ENCODE data around the gene CDH13. TPM values are rescaled to one million over a fixed set of nuclear protein-coding genes. Genes with fewer than 3 reads are reported as not detected.

The CDH13 gene
- total and polyA plus RNA-seq, 9 of the 15 experiments (the other 6 are each of a cell fraction or from before 2014, with no cell fraction given): 0.03 TPM; not detected in 8

DNA sequence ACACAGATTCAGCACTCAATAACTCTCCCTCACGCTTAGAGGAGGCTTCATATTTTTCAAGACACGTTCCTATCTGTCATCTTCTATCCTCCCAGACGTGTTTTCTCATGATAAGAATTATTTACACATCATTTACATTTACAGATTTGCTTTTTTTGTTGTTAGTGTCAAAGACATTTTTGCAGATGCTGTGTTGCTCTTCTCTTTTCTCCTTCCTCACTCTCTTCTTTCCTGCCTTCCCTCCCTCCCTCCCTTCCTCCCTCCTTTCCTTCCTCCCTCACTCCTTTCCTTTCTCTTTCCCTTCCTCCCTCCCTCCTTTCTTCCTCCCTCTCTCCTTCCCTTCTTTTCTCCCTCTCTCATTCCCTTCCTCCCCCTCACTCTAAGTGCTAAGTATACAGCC lies 643.9 kb downstream of the CDH13 start:
- no peaks in the 10 kb centered on the region for H3K36me3 ChIP-seq (ENCODE audit: control insufficient read depth, insufficient read depth, low read length)
- DNase-seq (ENCODE audit: extremely low read depth in 1 of 4, low spot score in 3 of 4) (no peak), FAIRE-seq (no peak), ATAC-seq (no peak)
- 2% methylated on average over 3 of the region's 3 CpGs for WGBS (ENCODE audit: insufficient coverage, low coverage, missing lambda C conversion rate)
- H4K20me1 ChIP-seq (replicated peaks; ENCODE audit: control insufficient read depth, insufficient read depth, low read length): no peaks in the 10 kb centered on the region
- ChIA-PET POLR2A (interaction anchor here (0.5 kb wide), 1 partner anchor 193 kb away, joined by 4 read pairs; no protein-coding TSS in a partner anchor), CTCF (ENCODE audit: low intra/inter-chr PET ratio) (no interaction called here)
- H3K9me1 ChIP-seq (ENCODE audit: control insufficient read depth, insufficient read depth, low read length): no peaks in the 10 kb centered on the region
- no peak overlapping the region for H3K4me2 ChIP-seq (ENCODE audit: insufficient read depth, low read length)
- no peaks in the 10 kb centered on the region for H3K27me3 ChIP-seq (ENCODE audit: control insufficient read depth in 2 of 2, insufficient read depth in 2 of 2, low read length in 2 of 2)
- no peak overlapping the region for H3K4me3 ChIP-seq
- no peak overlapping the region for H2AFZ ChIP-seq (ENCODE audit: low read depth, low read length)
- intact Hi-C loops (cut with micrococcal nuclease) (no loop called here), in situ Hi-C loops (cut with MboI) (no loop called here)
- H3K27ac ChIP-seq (ENCODE audit: extremely low read depth, low read depth, low read length): no peak overlapping the region
- BruUV-seq (replicated peaks): no TSS peak
- no peaks in the 10 kb centered on the region for H3K4me1 ChIP-seq (replicated peaks in 1 of 2; ENCODE audit: control insufficient read depth in 2 of 2, insufficient read depth in 2 of 2, low read length in 2 of 2)
- no peaks in the 10 kb centered on the region for H3K9me3 ChIP-seq (replicated peaks; ENCODE audit: control insufficient read depth, insufficient read depth, low read depth, low read length)
- no peaks in the 10 kb centered on the region for H3K79me2 ChIP-seq (ENCODE audit: control insufficient read depth, insufficient read depth, low read length)
- no peak overlapping the region for H3K9ac ChIP-seq (ENCODE audit: insufficient read depth in 1 of 2, low read depth in 2 of 2, low read length in 2 of 2)
- no peak for TF ChIP-seq NEUROD1 (IDR thresholded peaks at IDR 0.05; ENCODE audit: borderline replicate concordance, low read depth, low read length, partially characterized antibody)
- TF ChIP-seq, protein P1, sequence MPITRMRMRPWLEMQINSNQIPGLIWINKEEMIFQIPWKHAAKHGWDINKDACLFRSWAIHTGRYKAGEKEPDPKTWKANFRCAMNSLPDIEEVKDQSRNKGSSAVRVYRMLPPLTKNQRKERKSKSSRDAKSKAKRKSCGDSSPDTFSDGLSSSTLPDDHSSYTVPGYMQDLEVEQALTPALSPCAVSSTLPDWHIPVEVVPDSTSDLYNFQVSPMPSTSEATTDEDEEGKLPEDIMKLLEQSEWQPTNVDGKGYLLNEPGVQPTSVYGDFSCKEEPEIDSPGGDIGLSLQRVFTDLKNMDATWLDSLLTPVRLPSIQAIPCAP (CRISPR knock-in tag; IDR thresholded peaks at IDR 0.05; ENCODE audit: borderline replicate concordance): no peak
- TF ChIP-seq, protein P2, sequence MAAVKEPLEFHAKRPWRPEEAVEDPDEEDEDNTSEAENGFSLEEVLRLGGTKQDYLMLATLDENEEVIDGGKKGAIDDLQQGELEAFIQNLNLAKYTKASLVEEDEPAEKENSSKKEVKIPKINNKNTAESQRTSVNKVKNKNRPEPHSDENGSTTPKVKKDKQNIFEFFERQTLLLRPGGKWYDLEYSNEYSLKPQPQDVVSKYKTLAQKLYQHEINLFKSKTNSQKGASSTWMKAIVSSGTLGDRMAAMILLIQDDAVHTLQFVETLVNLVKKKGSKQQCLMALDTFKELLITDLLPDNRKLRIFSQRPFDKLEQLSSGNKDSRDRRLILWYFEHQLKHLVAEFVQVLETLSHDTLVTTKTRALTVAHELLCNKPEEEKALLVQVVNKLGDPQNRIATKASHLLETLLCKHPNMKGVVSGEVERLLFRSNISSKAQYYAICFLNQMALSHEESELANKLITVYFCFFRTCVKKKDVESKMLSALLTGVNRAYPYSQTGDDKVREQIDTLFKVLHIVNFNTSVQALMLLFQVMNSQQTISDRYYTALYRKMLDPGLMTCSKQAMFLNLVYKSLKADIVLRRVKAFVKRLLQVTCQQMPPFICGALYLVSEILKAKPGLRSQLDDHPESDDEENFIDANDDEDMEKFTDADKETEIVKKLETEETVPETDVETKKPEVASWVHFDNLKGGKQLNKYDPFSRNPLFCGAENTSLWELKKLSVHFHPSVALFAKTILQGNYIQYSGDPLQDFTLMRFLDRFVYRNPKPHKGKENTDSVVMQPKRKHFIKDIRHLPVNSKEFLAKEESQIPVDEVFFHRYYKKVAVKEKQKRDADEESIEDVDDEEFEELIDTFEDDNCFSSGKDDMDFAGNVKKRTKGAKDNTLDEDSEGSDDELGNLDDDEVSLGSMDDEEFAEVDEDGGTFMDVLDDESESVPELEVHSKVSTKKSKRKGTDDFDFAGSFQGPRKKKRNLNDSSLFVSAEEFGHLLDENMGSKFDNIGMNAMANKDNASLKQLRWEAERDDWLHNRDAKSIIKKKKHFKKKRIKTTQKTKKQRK (IDR thresholded peaks at IDR 0.05; ENCODE audit: borderline replicate concordance, low read depth, low read length): no peak
- no peak for TF ChIP-seq YY1 (IDR thresholded peaks at IDR 0.05; ENCODE audit: borderline replicate concordance in 1 of 3, control insufficient read depth in 1 of 3, extremely low read depth in 1 of 3, insufficient read depth in 3 of 3, insufficient read length in 1 of 3, insufficient replicate concordance in 2 of 3, low read depth in 1 of 3, low read length in 2 of 3)
- no peak for TF ChIP-seq KDM4B (IDR thresholded peaks at IDR 0.05; ENCODE audit: borderline replicate concordance in 2 of 2, low read depth in 1 of 2)
- TF ChIP-seq FOSL1 (tag; conservative IDR thresholded peaks at IDR 0.05): no peak
- no peak for TF ChIP-seq ZNF830 (CRISPR knock-in tag; IDR thresholded peaks at IDR 0.05)
- TF ChIP-seq ZNF445 (CRISPR knock-in tag; IDR thresholded peaks at IDR 0.05; ENCODE audit: low read depth): no peak
- TF ChIP-seq MCM7 (IDR thresholded peaks at IDR 0.05): no peak
- TF ChIP-seq MED1 (CRISPR knock-in tag; IDR thresholded peaks at IDR 0.05; ENCODE audit: borderline replicate concordance): no peak
- TF ChIP-seq XRCC5 (IDR thresholded peaks at IDR 0.05; ENCODE audit: low read depth, low read length): no peak
- TF ChIP-seq ZFX (CRISPR knock-in tag; IDR thresholded peaks at IDR 0.05): no peak
- TF ChIP-seq, protein P3, sequence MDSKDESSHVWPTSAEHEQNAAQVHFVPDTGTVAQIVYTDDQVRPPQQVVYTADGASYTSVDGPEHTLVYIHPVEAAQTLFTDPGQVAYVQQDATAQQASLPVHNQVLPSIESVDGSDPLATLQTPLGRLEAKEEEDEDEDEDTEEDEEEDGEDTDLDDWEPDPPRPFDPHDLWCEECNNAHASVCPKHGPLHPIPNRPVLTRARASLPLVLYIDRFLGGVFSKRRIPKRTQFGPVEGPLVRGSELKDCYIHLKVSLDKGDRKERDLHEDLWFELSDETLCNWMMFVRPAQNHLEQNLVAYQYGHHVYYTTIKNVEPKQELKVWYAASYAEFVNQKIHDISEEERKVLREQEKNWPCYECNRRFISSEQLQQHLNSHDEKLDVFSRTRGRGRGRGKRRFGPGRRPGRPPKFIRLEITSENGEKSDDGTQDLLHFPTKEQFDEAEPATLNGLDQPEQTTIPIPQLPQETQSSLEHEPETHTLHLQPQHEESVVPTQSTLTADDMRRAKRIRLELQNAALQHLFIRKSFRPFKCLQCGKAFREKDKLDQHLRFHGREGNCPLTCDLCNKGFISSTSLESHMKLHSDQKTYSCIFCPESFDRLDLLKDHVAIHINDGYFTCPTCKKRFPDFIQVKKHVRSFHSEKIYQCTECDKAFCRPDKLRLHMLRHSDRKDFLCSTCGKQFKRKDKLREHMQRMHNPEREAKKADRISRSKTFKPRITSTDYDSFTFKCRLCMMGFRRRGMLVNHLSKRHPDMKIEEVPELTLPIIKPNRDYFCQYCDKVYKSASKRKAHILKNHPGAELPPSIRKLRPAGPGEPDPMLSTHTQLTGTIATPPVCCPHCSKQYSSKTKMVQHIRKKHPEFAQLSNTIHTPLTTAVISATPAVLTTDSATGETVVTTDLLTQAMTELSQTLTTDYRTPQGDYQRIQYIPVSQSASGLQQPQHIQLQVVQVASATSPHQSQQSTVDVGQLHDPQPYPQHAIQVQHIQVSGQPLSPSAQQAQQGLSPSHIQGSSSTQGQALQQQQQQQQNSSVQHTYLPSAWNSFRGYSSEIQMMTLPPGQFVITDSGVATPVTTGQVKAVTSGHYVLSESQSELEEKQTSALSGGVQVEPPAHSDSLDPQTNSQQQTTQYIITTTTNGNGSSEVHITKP (IDR thresholded peaks at IDR 0.05; ENCODE audit: partially characterized antibody): no peak
- TF ChIP-seq SIRT6 (IDR thresholded peaks at IDR 0.05; ENCODE audit: low read depth, low read length): no peak

All from K562 (cell line).